HG03280 (cell line): ENCODE data around the gene TRAIP.
"Not testable (repeated sequence)": the region's sequence is repeated elsewhere in the genome, so short reads cannot be mapped to it uniquely, and the experiment has no call there.

Source experiments
- ATAC-seq: cut with Tn5 transposase; IDR thresholded peaks from one replicate; pipeline ENCODE4 v1.9.1; 2021; ENCODE audit warnings: mild to moderate bottlenecking, moderate library complexity; ENCODE audit not compliant: unreplicated experiment

TRAIP gene

GRCh38 chr3:49831341-49831740 lies 25.0 kb downstream of the TRAIP start:
- no peak for ATAC-seq

GRCh38 chr3:49826016-49826415 lies 30.3 kb downstream of the TRAIP start:
- ATAC-seq, result no peak

GRCh38 chr3:49823131-49823530 lies 33.2 kb downstream of the TRAIP start:
- not testable (repeated sequence) for ATAC-seq

GRCh38 chr3:49813497-49814174 lies 42.7 kb downstream of the TRAIP start, which contains the start of gene UBA7:
UBA7 (minus strand) TSS chr3:49813953; CDS start chr3:49813787, 166 bp downstream.
- ATAC-seq, result peak; percentile 58

GRCh38 chr3:49812916-49813496 lies 43.4 kb downstream of the TRAIP start:
- ATAC-seq, result no peak

- no peak for ATAC-seq
These were observed 48.8 kb downstream of the TRAIP start for GRCh38 chr3:49807431-49808114.

- no peak for ATAC-seq
These were observed 49.5 kb downstream of the TRAIP start for GRCh38 chr3:49806850-49807249.

GRCh38 chr3:49805897-49806701 lies 50.3 kb downstream of the TRAIP start:
- no peak for ATAC-seq

GRCh38 chr3:49805367-49805782 lies 51.0 kb downstream of the TRAIP start:
- no peak for ATAC-seq

GRCh38 chr3:49804141-49805041 lies 52.0 kb downstream of the TRAIP start:
- no peak for ATAC-seq

GRCh38 chr3:49803465-49804140 lies 52.8 kb downstream of the TRAIP start:
- ATAC-seq, result peak; percentile 2

- ATAC-seq, result peak; percentile 75
These were observed 53.5 kb downstream of the TRAIP start, which contains the start of gene INKA1 for GRCh38 chr3:49802719-49803464. INKA1 (plus strand) TSS chr3:49803261; CDS start chr3:49803393, 132 bp downstream.

- no peak for ATAC-seq
These were observed 55.2 kb downstream of the TRAIP start for GRCh38 chr3:49801160-49801559.

- no peak for ATAC-seq
These were observed 56.6 kb downstream of the TRAIP start, which contains the start of gene CDHR4 for GRCh38 chr3:49799761-49800160. CDHR4 (minus strand) TSS chr3:49799873; CDS start chr3:49799812, 61 bp downstream.

- ATAC-seq, result no peak
These were observed 57.3 kb downstream of the TRAIP start for GRCh38 chr3:49799105-49799504.

GRCh38 chr3:49794926-49795905 lies 61.1 kb downstream of the TRAIP start:
- no peak for ATAC-seq

GRCh38 chr3:49794431-49794830 lies 61.9 kb downstream of the TRAIP start:
- ATAC-seq, result no peak
